GM18499 (cell line): Measurements from ENCODE around the gene NRG2.

ENCODE experiments used
- ATAC-seq: cut with Tn5 transposase; IDR thresholded peaks from one replicate; pipeline ENCODE4 v1.9.1; 2021; ENCODE audit warnings: moderate number of reproducible peaks; ENCODE audit not compliant: insufficient read depth, unreplicated experiment

NRG2 gene

DNA sequence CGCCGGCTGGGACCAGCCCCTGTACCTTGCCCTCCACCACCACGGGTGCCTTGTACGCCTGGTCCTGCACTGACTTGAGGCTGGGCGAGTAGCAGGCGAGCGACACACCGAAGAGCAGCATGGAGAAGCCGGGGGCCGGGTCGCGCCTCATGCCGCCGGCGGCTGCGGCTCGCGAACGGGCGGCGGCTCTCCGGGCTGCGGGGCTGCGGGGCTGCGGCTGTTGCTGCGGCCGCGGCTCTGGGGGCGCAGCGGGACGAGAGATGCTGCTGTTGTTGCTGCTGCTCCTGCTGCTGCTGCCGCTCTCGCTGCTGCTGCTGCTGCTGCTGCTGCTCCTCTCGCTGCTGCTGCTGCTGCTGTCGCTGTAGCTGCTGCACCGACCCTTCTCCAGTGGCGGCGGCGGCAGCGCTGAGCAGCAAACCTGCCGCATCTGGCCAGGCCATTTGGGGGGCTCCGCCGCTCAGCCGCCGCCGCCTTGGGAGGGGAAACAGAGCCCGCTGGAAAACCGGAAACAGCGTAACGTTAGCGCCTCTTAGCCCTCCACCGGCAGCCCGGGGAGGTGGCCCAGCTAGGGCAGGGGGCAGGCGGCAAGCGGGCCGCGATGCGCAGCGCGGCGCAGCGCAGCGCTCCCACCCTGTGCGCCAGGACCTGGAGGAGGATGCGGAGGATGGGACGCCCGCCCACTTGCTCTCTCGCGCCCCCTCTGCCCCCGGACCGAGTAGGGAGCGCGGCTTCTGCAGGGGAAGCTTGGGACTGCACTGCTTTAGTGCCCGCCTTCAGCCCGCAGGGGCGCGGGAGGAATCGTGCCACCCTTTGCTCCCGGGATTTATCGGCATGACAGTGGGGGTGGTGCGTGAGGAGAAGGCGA, at the start of gene NRG2:
Gene NRG2, minus strand, starts transcription at position 657 of the 865 bp plus-strand sequence.
- ATAC-seq = no peak

DNA sequence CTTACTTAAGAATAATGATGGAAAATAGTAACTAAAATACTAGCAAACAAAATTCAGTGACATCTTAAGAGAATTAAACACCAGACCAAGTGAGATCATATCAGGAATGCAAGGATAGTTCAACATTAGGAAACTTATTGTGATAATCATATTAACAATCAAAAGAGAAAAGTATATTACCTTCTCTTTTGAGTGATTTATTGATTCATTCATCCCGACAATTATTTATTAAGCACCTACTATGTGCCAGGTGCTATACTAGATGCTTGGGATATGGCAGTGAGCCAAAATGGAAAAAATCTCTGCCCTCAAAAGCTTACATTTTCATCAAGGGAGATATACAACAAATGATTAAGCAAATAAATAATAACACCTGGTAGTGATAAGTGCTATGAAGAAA, 47.2 kb upstream of the NRG2 start:
- ATAC-seq = no peak

DNA sequence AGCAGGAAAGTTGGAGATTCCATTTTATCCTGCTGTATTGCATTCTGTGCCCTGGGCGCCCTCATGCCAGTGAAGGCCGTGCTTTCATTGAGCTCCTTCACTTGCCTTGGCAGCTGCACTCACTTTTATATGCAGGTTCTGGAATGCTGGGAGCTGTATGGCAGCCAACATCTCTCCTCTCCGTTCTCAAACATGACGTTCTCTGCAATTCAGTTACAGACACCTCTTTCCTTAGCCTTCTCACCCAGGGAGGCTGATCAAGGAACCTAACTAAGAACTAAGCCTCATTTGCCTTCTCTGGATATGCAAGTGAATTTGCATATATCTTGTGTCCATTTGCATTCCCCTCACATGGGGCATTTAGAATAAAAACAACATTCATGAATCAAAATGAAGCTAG, 41.4 kb upstream of the NRG2 start:
- ATAC-seq = no peak

DNA sequence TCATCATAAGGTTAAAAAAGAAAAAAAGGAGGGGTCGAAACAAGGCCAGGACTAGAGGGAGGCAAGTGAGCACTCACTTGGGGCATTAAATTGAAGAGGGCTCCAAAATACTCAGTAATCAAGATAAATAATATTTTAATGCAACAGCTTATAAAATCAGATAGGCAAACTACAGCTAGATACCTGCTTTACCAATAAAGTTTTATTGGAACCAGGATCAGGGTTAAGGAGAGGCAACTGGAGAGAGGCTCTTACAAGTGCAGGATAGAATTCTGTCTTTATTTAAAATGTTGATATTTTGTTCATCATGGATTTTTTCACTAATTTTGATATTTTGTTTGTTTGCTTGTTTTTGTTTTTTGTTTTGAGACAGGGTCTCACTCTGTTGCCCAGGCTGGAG, 40.6 kb upstream of the NRG2 start:
- no peak for ATAC-seq

DNA sequence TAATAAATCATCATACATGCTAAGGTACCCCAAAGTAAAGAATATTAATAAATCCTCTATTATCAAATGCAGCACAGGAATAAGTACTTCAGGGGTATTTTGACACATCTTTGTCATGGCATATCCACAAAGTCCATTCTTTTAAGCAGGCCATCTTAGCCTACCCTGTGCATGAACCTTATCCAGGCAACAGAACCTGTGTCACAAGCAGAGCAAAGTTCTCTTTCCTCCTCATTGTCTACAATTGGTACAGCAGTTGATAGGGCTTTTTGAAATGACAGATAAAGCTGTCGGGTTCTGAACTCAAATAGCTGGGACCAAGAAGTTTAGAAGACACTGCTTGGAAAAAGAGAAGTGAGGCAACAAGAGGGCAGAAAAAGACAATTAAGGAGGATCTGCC, 40.0 kb upstream of the NRG2 start:
- no peak for ATAC-seq

DNA sequence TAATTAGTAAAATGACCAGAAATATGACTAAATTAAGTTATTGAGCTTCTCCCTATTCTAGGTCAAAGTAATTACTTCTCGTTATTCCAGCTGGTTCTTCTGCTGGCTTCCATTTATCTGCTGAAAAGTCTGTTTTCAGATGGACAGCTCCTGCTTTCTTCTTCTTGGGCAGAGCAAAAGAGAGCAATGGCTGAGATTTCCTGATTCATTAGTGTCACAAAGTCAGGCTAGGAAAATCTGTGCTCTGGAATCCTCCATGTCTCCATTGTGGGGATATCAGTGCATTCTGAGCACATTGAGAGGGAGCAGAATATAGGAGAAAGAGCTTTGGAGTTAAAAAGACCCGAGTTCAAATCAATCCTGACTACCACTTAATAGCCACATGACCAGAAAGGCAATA, 33.7 kb upstream of the NRG2 start:
- no peak for ATAC-seq

DNA sequence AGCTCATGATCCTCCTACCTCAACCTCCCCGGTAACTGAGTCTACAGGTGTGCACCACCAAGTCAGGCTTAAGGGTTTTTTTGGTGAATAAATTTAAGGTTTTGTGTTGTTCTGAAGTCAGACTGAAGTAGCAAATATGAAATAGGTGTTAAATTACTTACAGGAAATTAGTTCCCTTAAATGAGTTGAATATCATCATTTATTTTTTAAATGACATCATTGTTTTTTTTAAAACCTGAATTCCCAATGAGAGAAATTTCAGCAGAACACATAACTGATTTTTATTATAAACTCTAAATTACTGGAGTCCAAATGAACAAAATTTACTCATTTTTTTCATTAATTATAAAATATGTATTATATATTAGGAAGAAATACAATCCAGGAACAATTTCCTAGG, 33.0 kb upstream of the NRG2 start:
- no peak for ATAC-seq

DNA sequence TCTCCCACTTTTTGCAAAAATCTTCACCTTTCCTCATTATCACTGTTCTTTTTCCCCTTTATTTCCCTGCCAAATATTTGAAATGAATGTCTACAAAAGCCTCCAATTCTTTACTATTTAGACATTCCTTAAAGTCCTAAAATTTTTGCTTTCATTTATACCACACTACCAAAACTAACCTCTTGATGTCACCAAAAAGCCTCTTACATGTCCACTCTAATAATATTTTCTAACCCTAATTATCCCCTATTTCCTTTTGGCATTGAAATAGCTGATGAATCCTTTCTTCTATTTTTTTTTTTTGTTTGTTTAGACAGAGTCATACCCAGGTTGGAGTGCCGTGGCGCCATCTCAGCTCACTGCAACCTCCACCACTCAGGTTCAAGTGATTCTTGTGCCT, 32.3 kb upstream of the NRG2 start:
- ATAC-seq = no peak

DNA sequence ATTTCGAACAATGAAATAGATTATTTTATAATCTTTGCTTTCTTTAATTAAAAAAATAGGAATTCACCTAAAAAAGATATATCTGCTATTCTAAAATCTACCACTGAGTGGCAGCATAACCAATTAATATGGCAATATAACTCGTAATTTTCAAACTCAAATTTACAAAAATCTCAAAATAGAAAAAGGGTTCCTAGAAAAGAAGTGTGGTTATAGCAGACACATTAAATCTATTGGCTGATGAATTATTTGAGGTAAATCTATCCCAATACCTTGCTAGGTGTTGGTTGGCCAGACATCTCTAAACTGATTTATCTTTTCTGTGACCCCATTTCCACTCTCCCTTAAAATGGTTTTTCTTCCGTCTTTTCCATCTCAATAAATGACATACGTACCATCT, 30.2 kb upstream of the NRG2 start:
- ATAC-seq = no peak

DNA sequence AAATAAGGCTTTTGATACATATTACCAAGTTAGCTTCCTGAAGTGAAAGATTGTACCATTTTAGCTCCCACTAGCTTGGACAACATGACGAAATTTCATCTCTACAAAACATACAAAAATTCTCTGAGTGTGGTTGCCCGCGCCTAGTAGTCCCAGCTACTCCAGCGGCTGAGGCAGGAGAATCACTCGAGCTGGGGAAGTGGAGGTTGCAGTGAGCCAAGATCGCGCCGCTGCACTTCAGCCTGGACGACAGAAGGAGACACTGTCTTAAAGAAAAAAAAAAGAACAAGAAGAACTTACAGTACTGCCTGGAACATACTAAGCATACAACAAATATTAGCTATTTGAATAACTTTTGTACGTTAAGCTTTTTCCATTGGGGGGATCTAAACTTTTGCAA, 29.7 kb upstream of the NRG2 start:
- ATAC-seq = no peak

DNA sequence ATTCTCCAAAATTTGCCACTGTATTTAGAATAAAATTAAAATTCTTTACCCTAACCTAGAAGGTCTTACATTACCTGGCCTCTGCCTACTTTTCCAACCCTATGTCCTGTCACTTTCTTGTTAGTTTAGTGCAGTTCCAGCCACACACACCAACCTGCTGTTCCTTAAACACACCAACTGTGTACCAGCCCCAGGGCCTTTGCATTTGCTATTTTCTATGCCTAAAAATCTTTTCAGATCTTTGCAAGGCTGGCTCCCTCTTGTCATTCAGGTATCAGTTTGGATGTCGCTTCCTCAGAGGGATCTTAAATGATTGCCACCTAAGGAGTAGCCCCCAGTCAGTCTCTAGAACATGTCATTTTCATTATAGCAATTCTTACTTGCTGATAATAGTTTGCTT, 17.7 kb upstream of the NRG2 start:
- ATAC-seq = no peak

DNA sequence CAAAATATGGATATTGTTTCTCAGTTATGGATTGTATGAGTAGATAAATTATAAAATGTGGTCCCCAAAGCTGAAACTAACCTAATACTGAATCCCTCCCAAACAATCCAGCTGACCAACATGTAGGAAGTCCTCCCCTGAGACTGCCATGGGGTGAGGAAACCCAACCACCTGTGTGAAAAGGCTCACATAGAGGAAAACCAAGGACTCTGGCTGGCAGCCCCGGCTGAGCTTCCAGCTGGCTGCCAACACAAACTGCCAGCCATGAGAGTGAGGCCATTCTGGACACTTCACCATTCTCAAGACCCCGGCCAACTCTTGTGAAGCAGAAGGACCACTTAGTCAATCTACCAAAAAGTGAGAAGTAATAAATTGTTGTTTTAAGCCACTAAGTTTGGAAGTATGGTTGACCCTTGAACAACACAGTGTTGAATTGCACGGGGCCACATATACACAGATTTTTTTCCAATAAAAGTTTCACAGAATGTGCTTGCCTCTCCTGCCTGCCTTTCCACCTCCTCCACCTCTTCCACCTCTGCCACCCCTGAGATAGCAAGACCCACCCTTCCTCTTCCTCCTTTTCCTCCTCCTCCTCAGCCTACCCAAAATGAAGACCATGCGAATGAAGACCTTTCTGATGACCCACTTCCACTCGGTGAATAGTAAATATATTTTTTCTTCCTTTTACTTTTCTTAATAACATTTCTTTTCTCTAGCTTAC, 15.3 kb upstream of the NRG2 start:
- ATAC-seq = no peak

DNA sequence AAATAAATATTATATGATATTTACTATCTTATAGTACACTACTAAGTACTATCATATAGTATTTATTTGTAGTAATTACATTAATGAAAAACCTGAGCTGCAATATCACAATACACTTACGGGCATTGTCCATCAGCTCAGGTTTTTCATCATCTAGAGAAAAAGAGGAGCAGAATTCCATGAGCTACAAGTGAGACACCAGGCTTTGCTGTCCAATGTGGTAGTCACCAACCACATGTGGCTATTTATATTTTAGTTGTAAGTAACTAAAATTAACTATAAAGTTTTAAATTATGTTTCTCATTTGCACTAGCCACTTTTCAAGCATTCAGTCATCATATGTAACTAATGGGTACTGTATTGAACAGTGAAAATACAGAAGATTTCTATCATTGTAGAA, 13.8 kb upstream of the NRG2 start:
- ATAC-seq = no peak

DNA sequence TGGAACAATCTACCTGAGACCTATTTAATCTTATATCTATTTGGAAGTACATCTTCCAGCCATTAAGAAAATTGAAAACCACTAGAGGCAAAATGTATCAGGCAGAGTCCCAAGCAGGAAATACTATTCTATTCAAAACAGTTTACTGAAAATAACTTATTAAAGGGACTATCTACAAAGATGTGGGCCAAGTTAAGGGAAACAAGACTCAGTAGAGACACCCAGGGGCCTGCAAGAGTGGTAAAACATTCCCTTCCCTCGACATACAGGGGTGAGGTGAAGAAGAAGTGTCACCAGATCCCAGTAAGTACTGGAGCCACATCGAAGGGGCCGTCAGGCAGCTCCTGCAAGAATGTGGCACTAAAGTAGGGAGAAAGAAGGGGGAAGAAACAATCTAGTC, 12.1 kb upstream of the NRG2 start:
- ATAC-seq = no peak

DNA sequence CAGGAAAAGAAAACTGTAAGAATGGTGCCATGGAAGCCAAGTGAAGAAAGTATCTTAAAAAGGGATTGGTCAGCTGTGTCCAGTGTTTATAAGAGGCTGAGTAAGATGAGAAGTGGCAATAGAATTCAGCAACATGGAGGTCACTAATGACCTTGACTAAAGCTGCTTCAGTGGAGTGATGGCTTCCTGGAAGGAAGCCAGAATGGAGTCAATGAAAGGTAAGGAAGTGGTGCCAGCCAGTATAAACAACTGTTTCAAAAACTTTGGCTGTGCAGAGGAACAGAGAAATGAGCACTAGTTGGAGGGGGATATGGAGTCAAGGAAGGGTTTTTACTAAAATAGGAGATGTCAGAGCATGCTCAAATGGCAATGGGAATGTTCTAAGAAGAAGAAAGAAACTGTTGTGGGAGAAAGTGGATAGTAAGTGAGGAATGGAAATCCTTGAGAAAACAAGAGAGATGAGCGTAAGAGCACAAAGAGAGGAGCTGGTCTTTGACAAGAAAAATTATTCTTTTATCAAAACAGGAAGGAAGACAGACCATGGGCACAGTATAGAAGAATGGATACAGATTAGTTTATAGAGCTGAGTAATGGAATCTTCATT, 11.1 kb upstream of the NRG2 start:
- ATAC-seq = no peak

DNA sequence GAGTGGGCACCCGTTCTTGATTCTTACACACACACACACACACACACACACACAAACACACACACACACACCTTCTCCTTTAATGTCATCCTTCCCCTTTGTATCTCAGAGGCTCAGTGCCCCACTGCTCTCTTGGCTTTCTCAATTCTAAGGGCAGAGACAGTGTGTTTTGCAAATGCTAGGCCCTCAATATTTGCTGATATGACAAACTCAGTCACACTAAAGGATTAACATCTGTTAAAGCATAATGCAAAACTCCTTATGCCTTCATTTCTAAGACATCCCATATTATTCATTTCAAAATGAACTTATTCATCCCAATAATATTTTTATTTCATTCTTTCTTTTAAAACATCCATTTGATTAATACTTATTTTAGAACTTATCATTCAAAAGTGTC, 8.9 kb upstream of the NRG2 start:
- no peak for ATAC-seq

DNA sequence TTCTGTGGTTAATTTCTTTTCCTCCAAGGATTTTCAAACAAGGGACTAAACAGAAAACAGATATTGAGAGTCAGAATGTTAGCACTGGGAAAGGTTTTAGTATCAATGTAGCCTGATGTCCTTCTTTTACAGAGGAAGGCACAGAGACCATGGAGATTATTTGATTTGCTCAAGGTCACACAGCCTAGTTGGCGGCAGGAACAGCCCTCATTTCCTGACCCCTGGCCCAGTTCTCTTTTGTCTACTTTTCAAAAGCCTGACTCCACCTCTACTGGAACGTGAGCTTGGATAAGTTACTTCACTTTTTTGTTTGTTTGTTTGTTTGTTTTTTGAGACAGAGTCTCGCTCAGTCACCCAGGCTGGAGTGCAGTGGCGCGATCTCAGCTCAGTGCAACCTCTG, 6.6 kb upstream of the NRG2 start:
- ATAC-seq = no peak

DNA sequence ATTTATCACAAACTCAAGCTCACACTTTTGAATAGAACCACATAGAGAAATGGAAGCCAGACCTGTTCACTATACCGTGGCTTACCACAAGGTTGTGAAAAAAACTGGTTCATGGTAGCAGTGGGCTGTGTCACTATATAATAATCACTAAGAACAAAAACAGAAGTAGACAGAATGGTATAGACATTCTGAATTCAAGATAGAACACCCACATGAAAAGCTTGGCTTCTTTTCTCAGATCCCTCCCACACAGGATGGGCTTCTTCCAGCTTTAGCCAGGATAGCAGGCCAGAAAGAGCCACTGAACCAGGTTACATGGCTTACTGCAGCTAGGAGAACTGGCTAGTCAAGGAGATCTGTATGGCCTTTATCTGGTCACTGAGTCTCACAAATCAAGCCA, 6.1 kb upstream of the NRG2 start:
- ATAC-seq = no peak

DNA sequence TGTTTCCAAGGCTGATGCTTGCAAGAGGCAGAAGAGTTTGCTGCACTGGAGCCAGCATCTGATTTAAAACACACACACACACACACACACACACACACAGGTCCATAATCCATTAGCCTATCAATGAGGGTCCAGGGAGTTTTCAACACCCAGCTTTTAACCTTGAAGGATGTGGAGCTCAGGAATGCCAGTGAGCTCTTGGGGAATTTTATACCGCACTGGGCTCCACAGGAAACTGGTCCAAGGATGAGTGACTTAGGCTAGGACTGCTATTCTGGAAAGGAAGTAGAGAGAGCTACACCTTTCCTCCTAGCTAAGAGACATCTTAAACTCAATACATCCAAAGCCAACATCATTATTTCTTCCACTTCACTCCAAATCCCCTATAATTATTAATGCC, 942 bp upstream of the NRG2 start:
- no peak for ATAC-seq

DNA sequence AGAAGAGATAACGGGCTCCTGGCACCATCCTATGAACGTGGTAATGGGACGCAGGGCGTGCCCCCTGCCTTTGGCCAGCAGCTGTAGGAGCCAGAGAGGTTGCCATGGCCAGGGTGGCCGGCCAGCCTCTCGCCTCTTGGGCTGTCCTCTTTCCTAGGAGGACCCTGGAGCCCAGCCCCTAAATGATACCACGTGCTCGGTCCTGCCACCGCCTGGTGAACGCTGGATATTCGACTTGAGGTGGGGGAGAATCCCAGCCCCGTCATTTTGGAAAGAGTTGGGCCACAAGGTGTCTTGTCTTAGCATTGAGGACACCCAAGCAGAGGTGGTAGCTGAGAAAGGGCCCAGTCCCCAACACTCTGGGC, 391 bp upstream of the NRG2 start:
- ATAC-seq = no peak

DNA sequence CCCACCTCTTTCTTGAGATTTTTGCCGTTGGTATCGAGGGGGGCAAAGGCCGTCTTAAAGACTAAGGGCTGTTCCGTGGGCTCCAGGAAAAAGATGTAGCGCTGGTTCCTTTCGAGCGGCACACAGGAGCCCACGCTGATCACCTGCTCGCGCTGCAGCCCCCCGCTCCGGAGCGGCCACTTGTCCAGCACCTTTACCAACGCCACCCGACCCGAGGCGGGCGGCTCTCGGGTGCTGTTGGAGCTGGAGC, 781 bp downstream of the NRG2 start:
- no peak for ATAC-seq
